Type B pancreatic cell (in vitro differentiated cells): ENCODE results near the gene RET. TPM values are rescaled to one million over a fixed set of nuclear protein-coding genes. Genes with fewer than 3 reads are reported as not detected.

Experiments used
- DNase-seq: peaks from one replicate; pipeline ENCODE4 v3.0.0; 2021; ENCODE audit warnings: mixed read lengths; ENCODE audit not compliant: unreplicated experiment; ENCODE audit errors: extremely low spot score
- H3K27ac Mint-ChIP-seq: 2 replicates; pipeline ENCODE4 v1.8.0; 2021; ENCODE audit warnings: mild to moderate bottlenecking, mixed read lengths
- H3K27me3 Mint-ChIP-seq: 2 replicates; pipeline ENCODE4 v1.8.0; 2021; ENCODE audit warnings: mixed read lengths
- H3K36me3 Mint-ChIP-seq: 2 replicates; pipeline ENCODE4 v1.8.0; 2021; ENCODE audit warnings: mixed read lengths
- H3K4me1 Mint-ChIP-seq: one replicate; pipeline ENCODE4 v1.8.0; 2021; ENCODE audit warnings: mixed read lengths; ENCODE audit not compliant: unreplicated experiment
- H3K4me3 Mint-ChIP-seq: 2 replicates; pipeline ENCODE4 v1.8.0; 2021; ENCODE audit warnings: mild to moderate bottlenecking, mixed read lengths
- H3K9me3 Mint-ChIP-seq: 2 replicates; pipeline ENCODE4 v1.8.0; 2021; ENCODE audit warnings: mixed read lengths
- CTCF ChIP-seq: fragments of 200-600 bp; sonication (generic); conservative IDR thresholded peaks from 2 replicates; pipeline ENCODE4 v1.5.0; 2021; ENCODE audit warnings: antibody characterized with exemption, mild to moderate bottlenecking
- total RNA-seq: library from RNA; stranded (reverse); gene quantifications from 2 replicates; pipeline ENCODE4 v1.2.1, GENCODE V29; 2021; ENCODE audit warnings: low replicate concordance

Gene RET
- total RNA-seq, 1 donor from 2014 or later: 8.2 TPM

- Mint-ChIP-seq H3K4me3 (no peak overlapping the region), H3K9me3 (no peaks in the 10 kb centered on the region), H3K36me3 (no peaks in the 10 kb centered on the region), H3K27me3 (no peaks in the 10 kb centered on the region), H3K27ac (no peak overlapping the region), H3K4me1 (peaks cover 20% of the 10 kb centered on the region)
- no peak for DNase-seq
- no peak for TF ChIP-seq CTCF
These were observed 77.0 kb downstream of the RET start for GRCh38 chr10:43153901-43154300.

GRCh38 chr10:43155221-43155620, 78.4 kb downstream of the RET start:
- no peak overlapping the region for H3K27ac Mint-ChIP-seq
- no peaks in the 10 kb centered on the region for H3K36me3 Mint-ChIP-seq
- peaks cover 20% of the 10 kb centered on the region for H3K4me1 Mint-ChIP-seq
- no peak for DNase-seq
- no peaks in the 10 kb centered on the region for H3K27me3 Mint-ChIP-seq
- no peak for TF ChIP-seq CTCF
- no peak overlapping the region for H3K4me3 Mint-ChIP-seq
- no peaks in the 10 kb centered on the region for H3K9me3 Mint-ChIP-seq

- peaks cover 1% of the 10 kb centered on the region for H3K36me3 Mint-ChIP-seq
- H3K9me3 Mint-ChIP-seq: no peaks in the 10 kb centered on the region
- H3K4me3 Mint-ChIP-seq: no peak overlapping the region
- no peak overlapping the region for H3K27ac Mint-ChIP-seq
- H3K27me3 Mint-ChIP-seq: no peaks in the 10 kb centered on the region
- peaks cover 20% of the 10 kb centered on the region for H3K4me1 Mint-ChIP-seq
- DNase-seq: no peak
- no peak for TF ChIP-seq CTCF
These were observed 78.9 kb downstream of the RET start for GRCh38 chr10:43155741-43156140.

GRCh38 chr10:43156590-43157341, 79.9 kb downstream of the RET start:
- Mint-ChIP-seq H3K9me3 (no peaks in the 10 kb centered on the region), H3K4me1 (peaks cover 20% of the 10 kb centered on the region), H3K4me3 (no peak overlapping the region), H3K27ac (no peak overlapping the region), H3K27me3 (no peaks in the 10 kb centered on the region), H3K36me3 (peaks cover 11% of the 10 kb centered on the region)
- no peak for TF ChIP-seq CTCF
- no peak for DNase-seq

- no peak for TF ChIP-seq CTCF
- Mint-ChIP-seq H3K27me3 (no peaks in the 10 kb centered on the region), H3K4me1 (peaks cover 20% of the 10 kb centered on the region), H3K36me3 (peaks cover 22% of the 10 kb centered on the region), H3K9me3 (no peaks in the 10 kb centered on the region), H3K4me3 (no peak overlapping the region), H3K27ac (no peak overlapping the region)
- DNase-seq: no peak
These were observed 81.8 kb downstream of the RET start for GRCh38 chr10:43158636-43159035.
